Hypothalamus (tissue), 51 donors: ENCODE results near the gene SCIN.

Experiments
- DNase-seq, 51 donors: peaks; one replicate each; lab custom pipeline; 2025; lab: John Stamatoyannopoulos, UW

Gene SCIN

DNA sequence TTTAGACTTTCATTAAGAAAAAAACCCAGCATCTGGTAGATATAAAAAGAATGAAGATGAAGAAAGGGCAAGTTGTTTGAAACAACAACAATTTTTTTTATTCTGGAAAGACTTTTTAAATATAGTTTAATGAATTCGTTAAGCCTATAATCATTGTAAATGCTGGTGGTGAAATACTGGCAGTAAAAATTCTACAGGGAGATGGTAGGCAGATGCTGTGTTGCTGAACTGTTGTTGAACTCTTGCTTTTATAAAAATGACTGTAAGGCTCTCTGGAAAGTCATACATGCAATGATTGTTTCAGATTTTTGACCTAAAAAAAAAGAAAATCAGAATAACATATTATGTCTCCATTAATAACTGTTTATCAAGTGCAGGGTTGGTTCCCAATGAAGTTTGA, 39.0 kb downstream of the SCIN start:
- DNase-seq: no peak

DNA sequence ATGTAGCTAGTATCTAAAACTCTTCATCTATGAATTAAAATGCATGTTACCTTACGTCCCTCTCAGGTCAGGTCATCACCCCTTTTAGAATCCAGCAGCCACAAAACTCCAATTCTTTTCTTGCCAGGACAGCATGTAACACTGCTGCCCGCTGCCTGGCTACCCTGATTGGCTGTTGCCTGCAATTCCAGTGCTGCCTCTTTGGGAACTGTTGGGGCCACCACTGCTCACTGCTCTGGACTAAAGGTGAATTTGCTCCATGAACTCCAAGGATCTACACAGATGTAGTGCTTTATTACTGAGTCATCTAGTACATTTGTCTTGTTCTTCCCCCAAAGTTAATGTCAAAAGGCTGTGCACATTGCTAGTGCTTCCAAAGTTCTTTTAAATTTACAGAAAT, 40.4 kb downstream of the SCIN start:
- no peak for DNase-seq

DNA sequence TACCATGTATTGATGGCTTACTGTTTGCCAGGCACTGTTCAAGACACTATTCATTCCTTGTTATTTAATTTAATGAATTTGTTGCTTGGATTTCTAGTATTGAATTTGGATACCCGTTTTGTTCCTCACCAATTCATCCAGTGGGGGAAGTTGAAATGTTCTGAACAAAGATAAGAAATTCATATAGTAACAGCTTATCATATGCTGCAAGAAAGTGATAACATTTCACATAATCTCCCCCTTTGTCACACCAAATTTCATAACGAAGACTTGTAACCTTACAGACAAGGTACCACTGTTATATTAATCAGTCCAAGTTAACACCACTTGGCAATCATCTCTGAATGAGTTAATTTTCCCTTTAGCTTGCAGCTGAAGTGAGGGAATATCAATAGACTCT, 42.1 kb downstream of the SCIN start:
- no peak for DNase-seq

DNA sequence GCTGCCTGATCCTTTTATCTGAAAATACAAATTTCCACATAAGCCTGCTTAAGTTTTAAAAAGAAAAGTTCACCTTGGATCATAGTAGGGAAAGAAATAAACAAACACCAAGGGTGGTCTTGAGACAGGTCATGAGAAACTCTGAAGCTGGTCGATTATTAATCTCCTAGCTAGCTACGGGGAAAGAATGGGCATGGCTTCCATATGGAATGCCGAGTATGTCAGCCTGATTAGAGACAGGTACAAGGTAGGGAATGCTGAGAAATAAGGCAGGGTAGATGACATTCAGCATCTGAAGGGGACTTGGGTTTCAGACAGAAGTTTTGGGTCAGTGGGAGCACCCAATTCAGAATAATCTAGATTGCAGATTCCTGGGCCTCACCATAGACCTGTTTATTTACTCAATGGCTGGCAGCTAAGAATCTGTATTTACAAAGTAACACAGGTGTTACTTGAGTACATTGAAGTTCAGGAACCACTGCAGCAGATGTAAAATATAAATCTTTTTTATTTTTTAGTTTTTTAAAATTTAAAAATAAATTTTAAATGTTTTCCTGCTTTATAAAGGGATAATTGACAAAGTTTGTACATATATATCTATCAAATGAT, 49.0 kb downstream of the SCIN start:
- DNase-seq: no peak

DNA sequence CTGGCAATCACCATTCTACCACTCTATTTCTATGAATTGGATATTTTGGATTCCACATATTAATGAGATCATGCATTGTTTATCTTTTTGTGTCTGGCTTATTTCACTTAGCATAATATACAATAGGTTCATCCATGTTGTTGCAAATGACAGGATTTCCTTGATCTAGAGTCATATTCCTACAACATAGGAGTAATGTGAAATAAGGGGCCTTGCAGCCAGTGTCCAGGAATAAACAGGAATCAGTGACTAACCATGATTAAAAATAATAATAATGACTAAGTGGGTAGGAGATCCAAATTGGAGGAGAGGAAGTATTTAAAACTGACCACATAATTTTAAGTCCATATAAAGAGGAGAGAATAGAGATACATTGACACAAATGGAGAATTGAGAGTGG, 49.9 kb downstream of the SCIN start:
- DNase-seq: no peak

DNA sequence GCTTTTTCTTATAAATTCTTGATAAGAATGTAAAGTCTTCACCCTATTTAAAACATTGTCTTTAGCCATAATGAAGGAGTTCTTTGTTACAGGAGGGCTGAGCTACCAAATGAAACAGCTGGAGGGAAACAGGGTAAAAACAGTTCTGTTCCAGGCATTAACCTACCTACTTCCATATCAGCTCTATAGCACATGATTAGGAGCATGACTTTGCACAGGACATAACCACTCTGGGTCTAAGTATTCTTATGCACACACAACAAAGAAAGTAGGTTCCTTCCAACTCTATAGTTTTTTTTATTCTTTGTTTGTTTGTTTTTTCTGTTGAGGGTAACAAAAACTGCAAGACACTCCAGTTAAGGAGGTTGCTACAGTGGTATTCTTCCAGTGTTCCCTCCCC, 52.7 kb downstream of the SCIN start:
- DNase-seq: no peak

DNA sequence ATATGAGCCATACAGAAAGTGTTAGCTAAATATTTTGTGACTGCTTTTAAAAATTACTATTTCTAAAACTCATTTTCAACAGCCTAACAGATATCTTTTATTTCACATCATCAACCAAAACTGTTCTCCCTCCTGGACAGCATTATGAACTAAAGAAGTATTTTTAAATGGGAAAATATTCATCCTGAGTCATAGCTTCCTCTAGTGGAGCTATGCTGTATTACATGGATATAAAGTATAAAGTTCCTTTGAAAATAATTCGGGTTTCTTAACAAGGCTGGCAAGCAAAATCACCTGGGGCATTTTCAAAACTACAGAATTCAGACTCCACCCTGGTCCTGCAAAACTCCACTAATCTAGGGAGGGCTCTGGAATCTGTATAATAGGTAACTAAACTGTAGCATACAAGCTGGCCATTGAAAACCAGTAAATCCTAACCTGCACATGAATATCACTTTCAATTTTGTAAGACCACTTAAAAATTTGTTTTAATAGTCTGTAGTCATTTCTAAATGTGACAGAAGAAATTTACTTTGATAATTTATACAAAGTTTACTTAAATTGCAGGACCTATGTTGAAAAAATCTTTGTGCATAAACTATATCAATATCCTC, 53.5 kb downstream of the SCIN start:
- DNase-seq: no peak

DNA sequence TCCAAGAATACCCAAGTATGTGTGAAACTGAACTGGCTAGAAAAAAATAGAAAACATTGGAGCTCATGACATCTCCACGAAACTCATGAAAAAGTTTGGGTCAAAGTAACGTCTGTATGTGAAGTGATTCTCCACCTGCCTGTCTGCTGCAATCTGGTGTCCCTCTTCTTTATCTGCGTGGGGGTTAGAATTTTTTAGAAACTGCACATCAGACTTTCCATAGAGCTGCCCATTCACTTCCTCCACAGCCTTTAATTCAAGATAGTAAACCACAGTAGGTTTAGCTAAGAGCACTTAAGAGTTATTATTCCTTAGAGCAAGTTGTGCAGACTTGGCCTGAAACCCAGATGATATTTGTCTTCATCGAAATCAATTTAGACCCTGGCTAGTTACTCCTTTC, 55.3 kb downstream of the SCIN start:
- DNase-seq: no peak

DNA sequence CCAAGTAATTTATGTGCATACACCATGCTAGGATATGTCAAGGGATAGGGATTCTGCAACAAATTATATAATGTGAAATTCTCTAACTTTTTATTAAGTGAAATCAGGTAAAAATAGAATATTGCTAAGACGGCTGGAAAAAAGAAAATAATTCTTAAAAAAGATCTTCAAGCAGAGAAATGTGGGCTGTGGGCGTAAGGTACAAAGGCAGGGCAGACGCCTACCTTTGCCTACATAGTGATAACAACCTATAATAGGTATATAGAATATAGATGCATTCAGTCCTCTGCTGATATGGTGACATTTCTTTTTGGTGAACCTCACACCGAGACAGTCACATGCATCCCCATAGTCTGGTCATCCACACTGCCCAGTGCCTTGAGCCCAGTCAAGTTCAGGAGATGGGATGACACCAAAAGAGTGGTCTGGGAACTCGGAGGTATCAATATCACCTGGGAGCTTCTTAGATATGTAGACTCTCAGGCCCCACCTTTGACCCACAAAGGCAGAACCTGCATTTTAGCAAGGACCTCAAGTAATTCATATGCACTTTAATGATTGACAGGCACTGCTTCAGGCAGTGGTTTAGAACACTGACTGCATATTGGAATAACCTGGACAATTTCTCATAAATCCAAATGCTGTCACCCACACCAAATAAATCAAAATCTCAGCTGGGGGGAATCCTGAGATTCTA, 59.4 kb downstream of the SCIN start:
- DNase-seq: no peak

DNA sequence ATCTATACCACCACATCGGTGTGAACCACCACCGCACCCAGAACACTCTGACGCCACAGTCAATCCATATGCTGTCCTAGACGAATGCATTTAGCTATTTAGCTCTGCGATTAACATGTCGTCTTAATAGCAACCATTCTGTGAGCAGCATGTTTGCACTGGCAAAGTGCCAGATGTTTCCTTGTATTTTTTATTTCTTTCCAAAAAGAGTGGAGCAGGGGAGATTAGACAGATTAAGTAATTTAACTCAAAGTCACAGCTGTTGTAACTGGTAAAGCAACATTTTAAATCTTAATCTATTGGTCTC, 59.9 kb downstream of the SCIN start:
- no peak for DNase-seq

DNA sequence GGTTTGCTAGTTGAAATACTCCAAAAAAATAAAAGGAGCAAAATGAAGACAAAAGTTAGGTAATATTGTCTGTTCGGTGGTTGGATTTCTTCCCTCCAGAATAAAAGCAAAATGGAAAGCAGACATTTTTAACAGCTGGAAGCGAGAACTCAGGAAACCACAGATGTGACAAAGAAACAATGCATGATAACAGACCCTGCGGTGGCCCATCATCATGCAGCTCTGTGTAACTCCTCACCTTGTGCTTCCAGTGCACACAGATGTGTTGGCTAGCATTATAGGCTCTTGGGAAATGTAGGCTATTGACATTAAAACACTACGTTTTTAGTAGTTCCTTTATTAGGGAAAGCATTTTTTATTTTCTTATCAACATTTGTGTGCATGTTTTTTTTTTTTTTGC, 63.1 kb downstream of the SCIN start:
- DNase-seq: no peak

DNA sequence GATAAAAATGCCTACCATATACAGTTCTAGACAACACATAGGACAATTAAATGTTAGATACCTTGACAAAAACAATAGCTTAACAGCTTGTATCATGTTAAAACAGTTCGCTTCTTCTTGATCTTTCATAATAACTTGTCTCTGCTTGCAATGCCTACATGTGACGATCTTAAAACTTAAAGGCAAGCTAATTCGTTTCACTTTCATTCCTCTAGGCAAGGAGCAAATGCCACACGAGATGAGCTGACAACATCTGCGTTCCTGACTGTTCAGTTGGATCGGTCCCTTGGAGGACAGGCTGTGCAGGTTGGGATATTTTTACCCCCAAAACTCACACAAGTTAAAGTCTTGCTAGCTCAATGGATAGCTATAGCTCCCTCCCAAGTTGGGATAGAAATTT, 65.3 kb downstream of the SCIN start:
- DNase-seq: no peak

DNA sequence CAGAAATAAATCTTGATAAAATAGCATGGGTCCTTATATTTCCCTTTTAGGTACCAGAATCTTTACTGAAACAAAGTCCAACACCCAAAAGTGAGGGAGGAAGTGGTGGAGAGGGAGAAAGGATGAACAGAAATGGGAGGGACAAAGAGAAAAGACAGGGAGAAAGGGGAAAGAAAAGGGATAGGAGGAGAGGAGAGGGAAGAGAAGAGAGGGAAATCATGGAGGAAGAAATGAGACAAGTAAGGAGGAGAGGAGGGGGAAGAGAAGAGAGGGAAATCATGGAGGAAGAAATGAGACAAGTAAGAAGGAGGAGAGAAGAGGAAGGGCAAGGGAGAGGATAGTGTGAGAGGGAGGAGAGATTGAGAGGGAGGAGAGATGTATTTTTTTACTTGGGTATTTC, 66.8 kb downstream of the SCIN start:
- no peak for DNase-seq

DNA sequence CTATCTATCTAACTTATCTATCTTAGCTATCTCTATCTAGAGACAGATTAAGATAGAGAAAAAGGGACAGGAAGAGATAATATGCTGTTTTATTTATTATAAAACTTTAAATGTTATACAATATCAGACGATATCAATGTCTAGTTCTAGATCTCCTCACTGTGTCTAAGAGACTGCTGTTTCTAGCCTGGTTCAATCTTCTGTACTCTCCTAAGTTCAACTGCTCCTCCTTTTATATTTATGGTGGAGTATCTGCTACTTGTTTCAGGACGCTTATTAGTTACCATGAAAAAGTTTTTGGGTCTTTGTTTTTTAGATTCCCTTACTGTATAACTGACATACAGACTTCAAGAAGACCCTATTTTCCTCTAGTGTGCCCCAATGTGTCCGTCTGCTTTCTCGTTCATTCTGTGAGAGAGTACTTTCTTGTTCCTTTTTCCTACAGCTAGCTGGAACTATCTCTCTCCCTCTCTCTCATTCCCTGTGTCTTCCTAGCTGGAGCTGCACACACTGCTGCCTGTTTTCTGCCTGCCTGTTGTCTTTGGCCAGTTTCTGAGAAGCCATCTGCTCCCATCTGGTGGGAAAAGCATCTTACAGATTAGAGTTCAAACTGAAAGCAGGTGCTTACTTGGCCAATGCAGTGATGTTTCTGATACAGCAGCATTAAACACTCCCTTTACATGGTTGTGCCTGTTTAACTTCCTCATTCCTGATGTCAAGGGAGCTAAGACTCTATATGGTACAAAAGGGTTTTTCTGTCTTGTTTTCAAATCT, 67.5 kb downstream of the SCIN start:
- no peak for DNase-seq

DNA sequence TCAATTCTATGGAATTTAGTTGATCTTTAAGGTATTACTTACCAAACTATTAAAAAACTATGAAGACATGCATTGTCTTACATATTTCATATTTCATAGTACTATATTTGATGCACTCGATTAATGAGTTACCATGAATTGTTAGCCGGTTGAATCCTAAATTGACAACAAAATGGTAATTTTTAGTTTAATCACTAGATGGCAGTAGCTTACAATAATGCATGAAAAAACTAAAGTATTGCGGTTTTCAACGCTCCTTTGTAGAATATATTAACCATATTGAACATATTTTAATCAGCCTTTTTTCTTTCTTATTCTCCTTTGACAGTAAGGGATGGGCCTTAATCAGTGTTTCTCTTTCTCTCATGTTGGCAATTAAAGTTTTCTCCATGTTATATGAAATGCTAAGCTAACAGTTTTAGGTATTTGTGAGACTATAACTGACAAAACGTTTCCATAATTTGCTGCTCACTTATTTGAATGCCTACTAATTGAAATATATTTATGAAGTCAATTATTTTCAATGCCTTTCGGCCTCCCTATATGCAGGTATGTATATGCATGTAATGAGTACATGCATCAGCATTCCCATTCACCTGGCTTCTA, 68.4 kb downstream of the SCIN start:
- DNase-seq: peak in 1 of 51 donors; percentile 11

DNA sequence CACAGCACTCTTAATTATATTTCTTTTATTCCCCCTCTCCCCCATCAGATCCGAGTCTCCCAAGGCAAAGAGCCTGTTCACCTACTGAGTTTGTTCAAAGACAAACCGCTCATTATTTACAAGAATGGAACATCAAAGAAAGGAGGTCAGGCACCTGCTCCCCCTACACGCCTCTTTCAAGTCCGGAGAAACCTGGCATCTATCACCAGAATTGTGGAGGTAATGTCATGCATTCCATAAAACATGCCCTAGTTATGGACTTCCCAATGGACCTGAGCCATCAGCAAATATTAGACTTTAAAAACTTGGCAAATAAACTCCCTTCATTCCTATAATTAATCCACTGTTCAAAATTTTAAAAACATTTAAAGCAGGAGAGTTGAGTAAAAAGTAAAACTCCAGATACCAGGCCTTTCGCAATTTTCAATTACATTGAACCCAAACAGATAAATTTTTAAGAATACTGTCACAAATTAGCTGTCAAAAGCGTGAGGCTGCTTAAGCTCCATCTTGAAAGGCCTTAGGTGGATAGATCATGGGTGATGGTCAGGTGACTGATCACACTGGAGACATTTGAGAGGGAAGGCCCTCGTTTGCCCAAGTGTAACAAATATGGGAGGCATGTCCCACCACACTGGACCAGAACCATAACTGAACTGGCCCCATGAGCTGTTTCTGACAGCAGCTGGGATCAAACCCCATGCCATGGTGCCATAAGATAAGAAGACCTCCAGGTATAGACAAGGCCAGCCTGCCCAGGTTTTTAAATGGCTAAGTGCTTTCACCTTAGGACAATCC, 70.0 kb downstream of the SCIN start:
- no peak for DNase-seq

DNA sequence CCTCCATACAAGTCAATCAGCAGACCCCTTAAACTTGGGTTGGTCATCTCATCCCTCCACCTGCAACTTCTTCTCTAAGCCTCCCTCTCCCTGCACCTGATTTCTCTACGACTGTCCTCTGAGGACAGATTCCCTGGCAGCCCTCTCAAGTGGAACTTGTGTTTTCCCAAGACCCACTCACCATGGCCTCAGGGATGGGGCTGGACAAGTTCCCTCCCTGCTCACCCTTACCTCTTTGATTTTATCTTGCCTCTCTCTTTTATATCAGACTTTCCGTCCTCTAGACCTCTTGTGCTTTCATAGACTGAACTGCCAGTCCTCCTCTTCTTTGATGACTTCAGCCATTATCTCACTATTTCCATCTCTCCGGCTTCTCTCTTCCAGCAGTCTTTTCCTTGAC, 70.7 kb downstream of the SCIN start:
- no peak for DNase-seq

DNA sequence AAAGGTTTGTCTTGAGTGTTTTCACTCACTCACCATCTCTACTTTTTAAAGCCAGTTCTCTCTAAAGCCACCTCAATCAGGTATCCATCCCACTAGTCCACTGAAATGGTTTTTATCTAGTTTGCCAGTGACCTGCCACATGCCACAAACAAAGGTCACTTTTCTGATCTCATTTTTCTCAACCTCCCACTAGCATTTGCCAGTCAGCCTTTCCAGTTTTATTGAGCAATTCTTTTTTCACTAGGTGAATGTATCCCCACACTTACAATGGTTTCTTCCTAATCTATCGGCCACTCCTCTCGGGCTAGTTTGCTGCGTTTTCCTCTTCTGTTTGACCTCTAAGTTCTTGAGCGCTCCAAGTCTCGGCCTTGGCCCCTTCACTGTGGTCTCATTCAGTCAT, 72.0 kb downstream of the SCIN start:
- no peak for DNase-seq

DNA sequence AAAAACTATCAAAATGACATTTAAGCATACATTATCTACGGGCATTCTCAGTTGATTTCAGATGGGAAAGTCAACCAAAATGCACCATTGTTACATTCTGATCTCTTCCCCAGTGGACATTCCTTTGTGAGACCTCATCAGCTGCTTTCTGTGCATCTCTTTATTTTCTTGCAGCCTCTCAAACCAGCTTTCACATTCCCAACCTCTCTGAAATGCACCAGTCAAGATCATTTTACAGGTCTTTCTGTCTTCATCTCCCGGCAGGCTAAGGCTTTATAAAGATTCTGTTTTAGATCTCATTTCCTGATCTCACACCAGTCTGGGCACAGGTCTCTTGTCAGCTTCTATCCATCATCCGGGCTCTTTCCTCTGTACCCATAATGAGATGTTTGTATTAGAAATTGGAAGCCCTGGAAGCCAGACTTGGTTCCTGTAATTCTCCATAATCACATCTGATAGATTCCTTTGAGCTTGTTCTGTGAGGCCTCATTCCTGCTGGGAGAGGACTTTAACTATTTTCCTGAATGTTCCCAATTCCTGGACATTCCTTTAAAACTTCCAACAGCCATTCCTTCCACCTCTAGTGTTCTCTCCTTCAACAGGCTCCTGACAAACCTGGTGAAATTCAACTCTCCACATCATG, 72.6 kb downstream of the SCIN start:
- DNase-seq: no peak

DNA sequence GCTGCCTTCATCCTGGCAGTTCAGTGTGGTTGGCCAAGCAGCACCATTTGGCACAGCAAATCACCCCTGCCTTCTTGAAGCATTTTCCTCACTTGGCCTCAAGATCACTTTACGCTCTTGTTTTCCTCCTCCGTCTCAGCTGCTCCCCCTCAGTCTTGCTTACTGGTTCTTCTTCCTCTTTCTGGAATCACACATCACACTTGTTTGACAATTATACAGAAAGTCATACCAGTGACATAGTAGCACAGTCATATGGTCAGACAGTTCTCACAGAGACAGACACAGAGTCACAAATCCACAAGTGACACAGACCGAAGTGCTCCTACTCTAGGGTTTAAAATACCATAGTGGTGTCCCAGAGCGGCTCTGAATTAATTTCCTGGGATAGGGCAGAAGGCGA, 73.1 kb downstream of the SCIN start:
- DNase-seq: no peak
